Melanocyte of skin (primary cell): ENCODE data around the gene GNA12. TPM values are rescaled to one million over a fixed set of nuclear protein-coding genes. Genes with fewer than 3 reads are reported as not detected.

Source experiments
- total RNA-seq, 2 donors: library from RNA; depleted of rRNA; stranded (reverse); fragments of >200 nt; gene quantifications; 2 replicates each; pipeline ENCODE4 v1.2.3, GENCODE V29; 2012

The GNA12 gene, protein sequence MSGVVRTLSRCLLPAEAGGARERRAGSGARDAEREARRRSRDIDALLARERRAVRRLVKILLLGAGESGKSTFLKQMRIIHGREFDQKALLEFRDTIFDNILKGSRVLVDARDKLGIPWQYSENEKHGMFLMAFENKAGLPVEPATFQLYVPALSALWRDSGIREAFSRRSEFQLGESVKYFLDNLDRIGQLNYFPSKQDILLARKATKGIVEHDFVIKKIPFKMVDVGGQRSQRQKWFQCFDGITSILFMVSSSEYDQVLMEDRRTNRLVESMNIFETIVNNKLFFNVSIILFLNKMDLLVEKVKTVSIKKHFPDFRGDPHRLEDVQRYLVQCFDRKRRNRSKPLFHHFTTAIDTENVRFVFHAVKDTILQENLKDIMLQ
- 10 to 100 TPM; 25.0 to 27.9 TPM for total RNA-seq

DNA sequence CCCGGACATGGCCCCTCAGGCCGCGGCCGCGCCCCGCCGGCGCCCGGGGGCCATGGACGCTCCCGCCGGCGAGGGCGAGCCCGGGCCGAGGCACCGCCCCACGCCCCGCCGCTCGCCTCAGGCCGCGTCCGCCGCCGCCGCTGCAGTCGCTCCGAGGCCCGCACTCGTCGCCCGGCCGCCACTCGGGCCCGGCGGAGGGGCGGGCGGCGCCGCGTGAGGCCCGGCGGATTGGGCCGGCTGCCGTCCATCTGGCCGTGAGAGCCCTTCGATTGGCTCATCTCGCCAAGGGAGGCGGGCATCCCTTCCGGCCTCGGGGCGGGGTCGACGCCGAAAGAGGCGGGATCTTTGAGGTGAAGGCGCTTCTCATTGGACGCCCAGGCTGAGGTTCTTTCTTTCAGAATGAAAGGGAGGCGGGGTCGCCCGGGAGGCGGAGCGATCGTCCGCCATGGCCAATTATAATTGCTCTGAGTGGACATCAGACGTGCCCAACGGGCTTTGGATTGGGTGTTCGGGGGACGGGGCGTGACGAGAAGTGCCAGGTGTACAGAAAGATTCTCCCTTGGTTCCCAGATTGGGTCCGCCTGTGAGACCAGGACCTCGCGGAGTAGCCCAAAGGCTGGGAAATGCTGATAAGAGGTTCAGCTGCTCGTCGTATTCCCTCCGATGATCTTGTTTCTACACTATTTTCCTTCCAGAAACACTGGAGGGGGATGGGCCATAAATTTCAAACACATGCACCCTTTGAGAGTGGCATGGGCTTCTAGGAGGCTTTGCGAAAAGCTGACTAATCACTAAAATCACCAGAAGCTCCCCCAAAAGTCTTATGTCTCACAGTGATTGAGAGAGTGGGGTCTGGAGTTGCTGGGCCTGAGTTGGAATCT, at the start of gene GNA12:
GNA12 (minus strand) TSS at position 156 of the 881 bp plus-strand sequence; CDS start at position 9, 147 bp downstream.

DNA sequence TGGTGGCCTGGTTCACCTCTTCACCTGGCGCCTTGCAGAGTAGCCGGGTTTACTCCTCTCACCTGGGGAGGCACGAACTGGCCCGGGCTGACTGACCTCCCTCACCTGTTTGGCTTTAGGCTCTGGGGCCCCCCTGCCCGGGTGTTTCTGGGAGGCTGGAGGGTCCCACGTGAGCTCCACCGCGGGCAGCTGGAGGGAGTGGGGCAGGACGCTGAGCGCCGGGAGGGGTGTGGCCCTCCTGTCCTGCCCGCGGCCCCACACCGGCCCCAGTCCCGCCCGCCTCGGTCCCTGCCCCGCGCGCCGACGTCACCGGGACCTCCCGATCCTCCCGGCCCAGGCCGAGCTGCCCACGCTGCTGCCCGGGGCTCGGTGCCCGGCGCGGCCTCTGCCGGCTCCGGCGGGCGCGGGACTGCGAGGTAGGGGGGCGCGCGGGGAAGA, 156.2 kb downstream of the GNA12 start, which contains the start of gene AMZ1:
AMZ1 (plus strand) TSS at position 322 of the 438 bp plus-strand sequence. CDS start 12,250 bp downstream, outside the sequence.

Other genes starting within 250 kb of the GNA12 start
- 100 to 1,000 TPM; 162 to 199 TPM for gene TTYH3, start 212.3 kb downstream of the GNA12 start, total RNA-seq
- 1 to 10 TPM in 1 of 2 donors, under 1 TPM in 1; 1.00 to 3.4 TPM for gene AMZ1, start 156.1 kb downstream of the GNA12 start, total RNA-seq
- not detected for gene CARD11, start 199.6 kb upstream of the GNA12 start, total RNA-seq